Right cardiac atrium (tissue), 5 donors: Measurements from ENCODE around the gene NUDT3. TPM values are rescaled to one million over a fixed set of nuclear protein-coding genes. Genes with fewer than 3 reads are reported as not detected.
A peak's percentile ranks its signal among the peaks of the same experiment; 100 is the strongest.
"Not testable (repeated sequence)": the region's sequence is repeated elsewhere in the genome, so short reads cannot be mapped to it uniquely, and the experiment has no call there.

Source experiments
- ATAC-seq, 2 donors: fragments of 200-7000 bp; cut with Tn5 transposase; one replicate each; pipeline versions ENCODE4 v1.8.0 to v1.9.1; 2020; ENCODE audit warnings: moderate library complexity in 2 of 2, mild to moderate bottlenecking in 1 of 2
- DNase-seq, 3 donors: peaks; one replicate each; pipeline ENCODE4 v3.0.0-alpha.2; 2020
- H3K27ac ChIP-seq: one replicate; pipeline ENCODE4 v1.5.1; 2013; ENCODE audit warnings: mild to moderate bottlenecking, low read length, control low read depth, moderate library complexity
- H3K27me3 ChIP-seq: one replicate; pipeline ENCODE4 v1.6.1; 2013; ENCODE audit not compliant: control insufficient read depth, insufficient read depth
- H3K4me1 ChIP-seq: one replicate; pipeline ENCODE4 v1.6.1; 2013; ENCODE audit warnings: low read length; ENCODE audit not compliant: control insufficient read depth, insufficient read depth
- H3K4me3 ChIP-seq: one replicate; pipeline ENCODE4 v1.5.1; 2013; ENCODE audit warnings: low read length, control low read depth
- H3K9me3 ChIP-seq: one replicate; pipeline ENCODE4 v1.6.1; 2013; ENCODE audit warnings: low read length; ENCODE audit not compliant: control insufficient read depth
- WGBS: extraction: QIAGEN DNeasy Blood & Tissue Kit; methylation state at CpG from one replicate; pipeline ENCODE4 v1.1.7; 2013; 5-methylcytosine and 5-hydroxymethylcytosine counted together
- intact Hi-C, 4 donors: fragments of 100-400 bp; cut with DNase I; formaldehyde crosslinking; loops; one replicate each; pipeline versions ENCODE4 v1.11.0 to v1.14.0; 2022 to 2023
- polyA plus RNA-seq: library from polyadenylated mRNA; stranded (reverse); fragments of 200-250 nt; gene quantifications from one replicate; pipeline ENCODE4 v1.2.3, GENCODE V29; 2013
- total RNA-seq, 4 donors: library from RNA; stranded (reverse); fragmentation: NEBNext Ultra II Directional; extraction: Animal tissue kit (Norgen Biotek cat#: 25700); gene quantifications; one replicate each; pipeline ENCODE4 v1.2.1, GENCODE V29; 2021
- donor health status: healthy with polysubstance abuse.
- donor health status: DM: no; HTN: yes; CAD: no.
- donor health status: DM: no; HTN: no; CAD: no.
- donor health status: DM: no; HTN: yes; CAD: no; lungs with severe emphysema.
- donor health status: DM: yes; HTN: yes; CAD: no.

NUDT3 gene
- total and polyA plus RNA-seq, 5 donors, result 22.0 to 67.1 (median 51.5) TPM

- H3K27me3 ChIP-seq, result no peaks in the 10 kb centered on the region
- 57% methylated on average over 5 of the region's 5 CpGs for WGBS
- H3K4me3 ChIP-seq, result no peak overlapping the region
- no peak for DNase-seq
- H3K4me1 ChIP-seq, result peaks cover 6% of the 10 kb centered on the region
- peak overlapping the region; percentile 1 for H3K27ac ChIP-seq
- H3K9me3 ChIP-seq, result no peaks in the 10 kb centered on the region
- peak; percentile 71 to 86 for ATAC-seq
- intact Hi-C loops, result no loop called here
Observed at GRCh38 chr6:34370361-34370760, 22.1 kb downstream of the NUDT3 start.

GRCh38 chr6:34369385-34369784 is 23.1 kb downstream of the NUDT3 start:
- Histone ChIP-seq H3K4me3 (no peak overlapping the region), H3K9me3 (no peaks in the 10 kb centered on the region), H3K27ac (no peak overlapping the region), H3K4me1 (peaks cover 6% of the 10 kb centered on the region), H3K27me3 (no peaks in the 10 kb centered on the region)
- DNase-seq (no peak), ATAC-seq (no peak)
- intact Hi-C loops, result loop anchor here in 1 of 4 donors (10.0 kb wide), 1 partner anchor 335 kb away; no protein-coding TSS in a partner anchor
- 84% methylated on average over 4 of the region's 4 CpGs for WGBS

GRCh38 chr6:34366639-34366921 is 25.9 kb downstream of the NUDT3 start:
- WGBS, result 66% methylated on average over 3 of the region's 3 CpGs
- no peaks in the 10 kb centered on the region for H3K9me3 ChIP-seq
- H3K27ac ChIP-seq, result no peak overlapping the region
- intact Hi-C loops, result loop anchor here in 1 of 4 donors (10.0 kb wide), 1 partner anchor 338 kb away; no protein-coding TSS in a partner anchor
- H3K27me3 ChIP-seq, result no peaks in the 10 kb centered on the region
- H3K4me1 ChIP-seq, result peaks cover 6% of the 10 kb centered on the region
- no peak for DNase-seq
- no peak overlapping the region for H3K4me3 ChIP-seq
- ATAC-seq, result no peak

- ATAC-seq, H3K4me1 ChIP-seq, DNase-seq, H3K9me3 ChIP-seq, H3K4me3 ChIP-seq, H3K27ac ChIP-seq, H3K27me3 ChIP-seq: not testable (repeated sequence)
- intact Hi-C loops, result loop anchor here in 1 of 4 donors (10.0 kb wide), 1 partner anchor 339 kb away; no protein-coding TSS in a partner anchor
- WGBS, result 87% methylated on average over 9 of the region's 9 CpGs
Observed at GRCh38 chr6:34365781-34366638, 26.5 kb downstream of the NUDT3 start.

- not testable (repeated sequence) for H3K9me3 ChIP-seq, H3K27ac ChIP-seq, H3K4me1 ChIP-seq, DNase-seq, H3K4me3 ChIP-seq, ATAC-seq, H3K27me3 ChIP-seq
- intact Hi-C loops, result loop anchor here in 1 of 4 donors (10.0 kb wide), 1 partner anchor 341 kb away; no protein-coding TSS in a partner anchor
- 80% methylated on average over 9 of the region's 9 CpGs for WGBS
Observed at GRCh38 chr6:34363681-34364075, 28.8 kb downstream of the NUDT3 start.

- intact Hi-C loops, result loop anchor here in 1 of 4 donors (10.0 kb wide), 1 partner anchor 342 kb away; no protein-coding TSS in a partner anchor
- ATAC-seq (peak; percentile 60 to 71), DNase-seq (no peak)
- no peaks in the 10 kb centered on the region for H3K27me3 ChIP-seq
- H3K9me3 ChIP-seq, result no peaks in the 10 kb centered on the region
- H3K27ac ChIP-seq, result peak overlapping the region; percentile 66
- peaks cover 3% of the 10 kb centered on the region for H3K4me1 ChIP-seq
- no peak overlapping the region for H3K4me3 ChIP-seq
- WGBS, result 55% methylated on average over 7 of the region's 7 CpGs
Observed at GRCh38 chr6:34362909-34363680, 29.4 kb downstream of the NUDT3 start.

GRCh38 chr6:34362176-34362575 is 30.3 kb downstream of the NUDT3 start:
- intact Hi-C loops, result loop anchor here in 1 of 4 donors (10.0 kb wide), 1 partner anchor 343 kb away; no protein-coding TSS in a partner anchor
- H3K9me3 ChIP-seq, result no peaks in the 10 kb centered on the region
- DNase-seq (no peak), ATAC-seq (no peak)
- H3K27me3 ChIP-seq, result no peaks in the 10 kb centered on the region
- H3K4me3 ChIP-seq, result no peak overlapping the region
- H3K4me1 ChIP-seq, result peaks cover 3% of the 10 kb centered on the region
- WGBS, result 92% methylated on average over 1 of the region's 1 CpG
- peak overlapping the region; percentile 58 for H3K27ac ChIP-seq

- Histone ChIP-seq H3K27ac (no peak overlapping the region), H3K9me3 (no peaks in the 10 kb centered on the region), H3K27me3 (no peaks in the 10 kb centered on the region), H3K4me3 (no peak overlapping the region), H3K4me1 (peaks cover 3% of the 10 kb centered on the region)
- ATAC-seq (no peak), DNase-seq (no peak)
- whole genome bisulfite sequencing, result 86% methylated on average over 2 of the region's 2 CpGs
- intact Hi-C loops, result loop anchor here in 1 of 4 donors (10.0 kb wide), 1 partner anchor 344 kb away; no protein-coding TSS in a partner anchor
Observed at GRCh38 chr6:34360556-34360955, 31.9 kb downstream of the NUDT3 start.

GRCh38 chr6:34359418-34360158 is 32.9 kb downstream of the NUDT3 start:
- H3K27me3 ChIP-seq, result no peaks in the 10 kb centered on the region
- DNase-seq, result no peak
- H3K27ac ChIP-seq, result no peak overlapping the region
- H3K4me3 ChIP-seq, result no peak overlapping the region
- no peaks in the 10 kb centered on the region for H3K9me3 ChIP-seq
- peak; percentile 39 to 68 for ATAC-seq
- WGBS, result 60% methylated on average over 2 of the region's 2 CpGs
- intact Hi-C loops, result loop anchor here in 1 of 4 donors (10.0 kb wide), 1 partner anchor 345 kb away; no protein-coding TSS in a partner anchor
- peaks cover 3% of the 10 kb centered on the region for H3K4me1 ChIP-seq

GRCh38 chr6:34358389-34358905 is 34.0 kb downstream of the NUDT3 start:
- DNase-seq (peak in 1 of 3 donors; percentile 72), ATAC-seq (peak in 1 of 2 donors; percentile 42)
- Histone ChIP-seq H3K4me3 (no peak overlapping the region), H3K4me1 (peaks cover 3% of the 10 kb centered on the region), H3K9me3 (no peaks in the 10 kb centered on the region), H3K27me3 (no peaks in the 10 kb centered on the region), H3K27ac (no peak overlapping the region)
- WGBS, result 45% methylated on average over 3 of the region's 3 CpGs
- intact Hi-C loops, result no loop called here
